NCI-H2227 (cell line): ENCODE measurements around the gene SHC2.

Experiments
- DNase-seq: peaks from one replicate; lab custom pipeline; 2025; ENCODE audit not compliant: unreplicated experiment; lab: John Stamatoyannopoulos, UW

Gene SHC2

DNA sequence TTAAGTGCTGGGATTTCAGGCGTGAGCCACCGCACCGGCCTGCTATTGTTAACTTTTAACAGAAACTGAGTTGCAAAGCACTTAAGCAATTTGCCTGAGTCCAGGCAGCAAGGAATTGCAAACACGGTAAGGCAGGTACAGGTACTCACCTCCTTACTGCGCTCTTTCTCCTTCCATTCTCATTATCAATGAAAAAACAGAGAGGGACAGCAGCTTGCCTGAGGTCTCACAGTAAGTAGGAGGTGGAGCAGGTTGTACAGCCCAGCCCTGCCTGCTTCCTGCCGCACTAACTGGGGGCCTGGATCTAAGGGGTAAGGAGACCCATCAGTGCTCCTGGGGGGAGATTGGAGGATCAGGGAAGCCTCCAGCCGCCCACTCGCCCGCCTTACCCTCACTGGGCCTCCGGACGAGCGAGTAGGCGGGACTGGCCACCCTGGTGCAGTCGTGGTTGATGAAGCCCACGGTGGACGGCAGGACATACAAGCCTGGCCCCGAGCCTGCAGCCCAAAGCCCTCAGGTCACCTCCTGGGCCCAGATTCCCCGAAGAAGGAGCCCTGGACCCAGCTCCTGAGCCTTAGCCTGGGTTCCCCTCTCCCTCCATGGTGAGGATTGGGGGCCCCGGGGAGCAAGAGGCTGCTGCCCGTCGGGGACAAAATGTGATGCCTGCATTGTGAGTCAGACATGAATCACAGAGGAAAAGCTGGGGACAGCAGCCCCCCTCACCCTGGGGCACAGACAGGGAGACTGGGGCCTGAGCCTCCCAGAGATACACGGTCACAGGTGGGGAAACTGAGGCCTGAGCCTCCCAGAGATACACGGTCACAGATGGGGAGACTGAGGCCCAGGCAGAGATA, 11.4 kb upstream of the SHC2 start:
- no peak for DNase-seq

DNA sequence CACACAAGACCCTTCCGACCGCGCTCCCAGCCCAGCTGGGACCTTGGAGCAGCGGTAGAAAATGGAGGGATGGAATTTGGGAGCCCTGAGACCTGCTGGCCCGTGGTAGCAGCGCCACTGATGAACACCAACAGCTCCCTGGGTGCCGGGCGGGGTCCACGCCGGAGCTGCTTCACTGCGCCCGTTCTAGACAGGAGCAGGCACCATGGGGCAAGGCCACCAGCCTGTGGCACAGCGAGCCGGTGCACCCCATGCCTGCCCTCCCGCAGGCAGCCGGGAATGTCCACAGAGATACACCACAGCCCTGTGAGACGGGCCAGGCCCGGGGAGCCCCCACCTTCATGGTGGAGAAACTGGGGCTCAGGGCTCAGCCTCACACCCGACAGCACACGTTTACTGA, 9.9 kb upstream of the SHC2 start:
- no peak for DNase-seq

DNA sequence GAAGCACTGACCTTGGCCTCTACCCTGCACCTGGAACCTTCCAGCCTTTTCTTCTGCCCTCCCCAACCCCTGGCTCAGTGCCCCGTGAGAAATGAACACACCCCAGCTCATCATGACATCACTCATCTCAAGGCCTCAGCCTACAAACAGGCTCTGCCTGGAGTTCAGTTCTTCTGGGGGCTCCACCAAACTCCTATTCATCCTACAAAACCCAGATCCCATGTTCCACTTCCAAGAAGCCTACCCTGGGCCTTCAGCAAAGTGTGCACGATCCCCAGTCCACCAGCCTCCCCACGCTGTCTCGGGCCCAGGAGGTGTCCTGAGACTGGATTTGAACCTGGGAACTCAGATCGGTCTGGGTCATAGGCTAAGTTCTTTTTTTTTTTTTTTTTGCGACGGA, 9.0 kb upstream of the SHC2 start:
- no peak for DNase-seq

DNA sequence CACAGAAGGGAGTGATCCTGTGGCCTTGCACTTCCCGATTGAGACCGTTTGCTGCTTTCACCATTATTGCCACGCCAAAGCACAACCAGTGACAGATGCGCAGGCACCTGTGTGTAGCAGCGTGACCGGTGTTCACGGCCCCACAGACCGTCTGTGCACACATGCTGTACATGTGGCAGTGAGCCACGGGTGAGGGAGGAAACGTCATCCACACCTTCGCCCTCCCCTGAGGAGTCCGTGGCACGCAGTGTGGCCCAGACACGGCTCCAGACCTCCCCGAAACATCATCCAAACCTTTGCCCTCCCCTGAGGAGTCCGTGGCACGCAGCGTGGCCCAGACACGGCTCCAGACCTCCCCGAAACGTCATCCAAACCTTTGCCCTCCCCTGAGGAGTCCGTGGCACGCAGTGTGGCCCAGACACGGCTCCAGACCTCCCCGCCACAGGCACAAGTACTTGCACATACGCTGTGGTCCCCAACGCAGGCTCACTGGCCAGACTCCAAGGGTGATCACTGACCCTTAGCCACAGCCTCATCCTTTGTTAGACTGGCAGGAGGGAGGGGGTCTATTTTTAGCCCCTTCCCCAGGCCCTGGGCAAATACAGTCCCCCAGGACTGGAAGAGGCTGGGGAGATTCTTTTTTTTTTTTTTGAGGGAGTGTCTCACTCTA, 7.9 kb upstream of the SHC2 start:
- no peak for DNase-seq

DNA sequence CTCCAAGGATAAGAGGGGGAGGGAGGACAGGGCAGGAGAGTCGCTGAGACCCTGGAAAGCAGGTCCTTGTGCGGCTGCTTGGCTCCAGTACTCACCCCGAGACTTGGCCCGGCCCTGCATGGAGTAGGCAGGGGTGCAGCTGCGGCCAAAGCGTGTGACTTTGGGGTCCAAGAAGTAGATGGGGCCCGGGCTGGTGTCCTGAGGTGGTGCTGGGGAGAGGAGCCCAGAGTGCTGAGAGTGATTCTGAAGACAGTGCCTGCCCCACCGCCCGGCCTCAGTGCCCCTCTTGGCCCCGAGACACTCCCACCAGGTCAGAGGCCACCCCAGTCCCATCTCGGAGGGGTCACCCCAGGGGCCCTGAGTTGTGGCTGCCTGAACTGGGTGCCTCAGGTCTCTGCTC, 6.7 kb upstream of the SHC2 start:
- no peak for DNase-seq

DNA sequence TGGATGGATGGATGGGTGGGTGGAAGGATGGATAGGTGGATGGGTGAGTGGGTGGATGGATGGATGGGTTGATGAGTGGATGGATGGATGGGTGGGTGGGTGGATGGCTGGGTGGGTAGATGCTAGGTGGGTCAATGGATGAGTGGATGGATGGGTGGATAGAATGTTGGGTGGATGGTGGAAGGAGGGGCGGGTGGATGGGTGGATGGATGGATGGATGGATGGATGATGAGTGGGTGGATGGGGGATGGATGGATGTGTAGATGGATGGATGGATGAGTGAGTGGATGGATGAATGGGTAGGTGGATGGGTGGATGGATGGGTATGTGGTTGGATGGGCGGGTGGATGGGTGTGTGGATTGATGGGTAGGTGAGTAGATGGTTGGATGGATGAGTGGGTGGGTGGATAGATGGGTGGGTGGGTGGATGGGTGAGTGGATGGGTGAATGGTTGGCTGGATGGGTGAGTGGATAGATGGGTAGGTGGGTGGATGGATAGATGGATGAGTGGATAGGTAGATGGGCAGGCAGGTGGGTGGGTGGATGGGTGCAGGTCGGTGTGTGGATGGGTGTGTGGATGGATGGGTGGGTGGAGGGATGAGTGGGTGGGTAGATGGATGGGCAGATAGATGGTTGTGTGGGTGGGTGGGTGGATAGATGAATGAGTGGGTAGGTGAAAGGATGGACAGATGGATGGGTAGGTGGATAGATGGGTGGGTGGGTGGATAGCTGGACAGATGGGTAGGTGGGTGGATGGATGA, 4.4 kb upstream of the SHC2 start:
- no peak for DNase-seq

DNA sequence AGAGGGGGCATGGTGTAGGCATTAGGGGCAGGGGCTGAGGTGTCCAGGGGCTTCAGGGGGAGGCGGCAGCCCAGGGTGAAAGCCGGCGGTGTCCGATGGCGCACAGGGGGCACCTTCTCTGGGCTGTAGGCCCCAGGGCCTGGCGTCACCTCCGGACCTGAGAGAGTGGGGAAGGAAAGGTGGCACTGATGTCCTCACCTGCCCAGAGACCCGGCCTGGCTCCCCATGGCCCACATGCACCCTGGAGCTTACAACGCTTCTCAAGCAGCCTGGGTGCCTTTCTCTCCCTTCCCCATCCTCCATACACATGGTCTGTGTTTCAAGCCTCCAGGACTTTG, 3.3 kb upstream of the SHC2 start:
- DNase-seq, result no peak

DNA sequence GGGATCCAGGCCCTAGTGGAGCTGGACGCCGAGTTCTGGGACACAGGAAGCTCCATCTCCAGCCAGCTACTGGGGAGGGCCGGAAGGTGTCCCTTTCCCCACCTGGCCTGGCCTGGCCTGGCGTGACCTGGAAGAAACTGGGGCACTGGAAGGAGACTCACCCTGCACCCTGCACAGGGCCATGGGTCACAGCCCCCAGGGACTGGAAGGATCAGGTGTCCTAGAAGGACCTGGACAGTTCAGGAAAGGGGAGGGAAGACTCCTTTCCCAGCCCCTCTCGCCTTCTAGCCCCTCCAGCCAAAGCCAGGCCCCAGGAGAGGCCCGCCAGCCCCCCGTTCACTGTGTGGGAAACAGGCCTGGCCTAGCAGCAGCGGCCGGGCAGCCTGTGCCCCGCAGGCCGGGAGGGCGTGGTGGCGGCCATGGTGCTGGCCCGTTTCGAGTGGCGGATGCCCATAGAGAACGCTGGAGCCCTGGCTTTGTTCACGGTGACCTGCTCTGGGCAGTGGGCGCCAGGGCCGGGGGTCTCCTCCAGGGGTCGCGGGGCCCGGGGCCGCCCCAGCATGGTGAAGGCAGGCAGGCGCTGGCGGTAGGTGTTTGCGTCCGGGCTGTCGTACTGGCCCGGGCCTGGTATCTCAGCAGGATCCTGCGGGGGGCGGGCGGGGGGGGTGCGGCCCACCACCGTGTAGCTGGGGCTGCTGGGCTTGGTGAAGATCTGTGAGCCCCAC, 2.8 kb upstream of the SHC2 start:
- no peak for DNase-seq

DNA sequence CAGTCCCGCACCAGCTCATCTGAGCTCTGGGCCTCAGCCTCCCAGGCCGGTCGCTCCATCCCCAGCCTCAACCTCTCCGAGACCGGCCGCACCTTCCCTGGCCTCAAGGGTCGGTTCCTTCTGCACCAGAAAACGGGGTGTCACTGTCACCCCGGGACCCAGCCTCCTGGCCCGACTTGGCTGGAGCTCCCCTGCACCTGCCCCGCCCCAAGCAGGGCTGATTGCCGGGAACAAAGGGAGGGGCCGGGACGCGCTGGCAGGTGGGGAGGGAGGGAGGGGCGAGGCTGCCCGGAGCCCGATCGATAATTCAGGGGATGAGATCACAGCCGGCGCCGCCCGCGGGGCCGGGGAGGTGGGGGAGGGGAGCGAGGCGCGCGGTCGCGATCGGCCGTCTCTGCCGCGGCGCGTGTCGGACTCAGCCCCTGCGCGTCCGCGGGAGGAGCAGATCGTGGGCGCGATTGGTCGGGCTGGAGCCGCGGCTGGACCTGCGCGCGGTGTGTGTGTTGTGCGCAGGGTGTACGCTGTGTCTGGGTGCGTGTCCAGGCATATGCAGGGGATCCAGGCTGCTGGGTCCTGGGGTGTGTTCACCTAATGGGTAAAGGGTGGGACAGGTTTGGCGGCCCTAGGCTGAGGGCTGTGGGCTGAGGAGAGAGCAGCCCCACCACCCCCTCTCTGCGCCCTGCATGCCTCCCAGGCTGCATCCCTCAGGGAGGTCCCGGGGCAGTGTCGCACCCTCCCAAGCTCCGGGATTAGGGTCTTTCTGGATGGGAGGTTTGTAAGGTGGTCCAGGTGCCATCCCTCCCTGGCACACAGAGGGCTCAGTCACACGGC, 1.1 kb upstream of the SHC2 start:
- peak; percentile 88 for DNase-seq

DNA sequence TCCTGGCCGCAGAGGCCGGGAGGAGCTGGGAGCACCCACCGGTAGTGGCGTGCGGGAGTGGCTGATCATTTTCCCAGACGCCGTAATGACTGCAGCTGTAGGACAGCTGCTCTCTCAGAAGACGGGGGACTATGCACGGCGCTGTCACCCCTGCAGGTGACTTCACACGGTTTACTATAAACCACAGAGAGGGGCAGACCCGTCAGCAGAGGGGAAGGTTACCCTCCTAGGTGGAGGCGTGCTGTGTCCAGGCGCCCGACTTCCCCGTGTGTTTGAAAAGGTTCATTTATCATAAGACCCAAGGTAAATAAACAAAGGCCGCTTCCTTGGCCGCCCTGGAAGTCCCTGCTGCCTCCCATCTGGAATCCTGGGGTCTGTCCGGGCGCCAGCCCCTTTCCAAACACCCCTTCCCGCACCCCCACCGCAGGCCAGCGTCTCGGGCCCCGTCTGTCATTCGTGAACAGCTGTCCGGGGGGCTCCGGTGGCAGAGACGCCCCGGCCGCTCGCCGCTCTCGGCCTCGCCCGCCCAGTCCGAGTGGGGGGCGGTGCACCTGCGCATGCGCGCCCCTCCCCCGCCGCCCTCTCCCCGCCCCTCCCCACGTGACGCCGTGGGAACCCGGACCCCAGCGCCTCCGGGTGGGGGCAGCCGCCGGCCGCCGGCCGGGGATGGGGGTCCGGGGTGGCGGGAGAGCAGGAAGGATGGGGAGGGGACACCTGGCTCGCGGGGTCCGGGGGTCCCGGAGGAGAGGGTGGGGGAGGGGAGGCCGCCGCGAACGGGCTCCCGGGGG, 915 bp downstream of the SHC2 start:
- peak; percentile 78 for DNase-seq

DNA sequence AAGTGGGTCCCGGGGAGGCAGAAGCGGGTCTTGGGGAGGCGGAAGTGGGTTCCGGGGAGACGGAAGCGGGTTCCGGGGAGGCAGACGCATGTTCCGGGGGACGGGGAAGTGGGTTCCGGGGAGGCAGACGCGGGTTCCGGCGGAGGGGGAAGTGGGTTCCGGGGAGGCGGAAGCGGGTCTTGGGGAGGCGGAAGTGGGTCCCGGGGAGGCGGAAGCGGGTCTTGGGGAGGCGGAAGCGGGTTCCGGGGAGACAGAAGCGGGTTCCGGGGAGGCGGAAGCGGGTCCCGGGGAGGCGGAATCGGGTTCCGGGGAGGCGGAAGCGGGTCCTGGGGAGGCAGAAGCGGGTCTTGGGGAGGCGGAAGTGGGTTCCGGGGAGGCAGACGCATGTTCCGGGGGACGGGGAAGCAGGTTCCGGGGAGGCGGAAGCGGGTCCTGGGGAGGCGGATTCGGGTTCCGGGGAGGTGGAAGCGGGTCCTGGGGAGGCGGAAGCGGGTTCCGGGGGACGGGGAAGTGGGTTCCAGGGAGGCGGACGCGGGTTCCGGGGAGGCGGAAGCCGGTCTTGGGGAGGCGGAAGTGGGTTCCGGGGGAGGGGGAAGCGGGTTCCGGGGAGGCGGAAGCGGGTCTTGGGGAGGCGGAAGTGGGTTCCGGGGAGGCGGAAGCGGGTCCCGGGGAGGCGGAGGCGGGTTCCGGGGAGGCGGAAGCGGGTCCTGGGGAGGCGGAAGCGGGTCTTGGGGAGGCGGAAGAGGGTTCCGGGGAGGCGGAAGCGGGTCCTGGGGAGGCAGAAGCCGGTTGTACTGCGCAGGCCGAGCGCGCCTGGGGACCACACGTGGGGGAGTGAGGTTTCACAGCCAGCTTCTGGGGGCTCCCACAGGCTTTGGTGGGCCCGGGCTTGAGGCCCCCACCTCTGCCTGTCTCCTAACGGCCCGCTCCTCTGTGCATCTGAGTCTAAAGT, 2.5 kb downstream of the SHC2 start:
- DNase-seq, result no peak

DNA sequence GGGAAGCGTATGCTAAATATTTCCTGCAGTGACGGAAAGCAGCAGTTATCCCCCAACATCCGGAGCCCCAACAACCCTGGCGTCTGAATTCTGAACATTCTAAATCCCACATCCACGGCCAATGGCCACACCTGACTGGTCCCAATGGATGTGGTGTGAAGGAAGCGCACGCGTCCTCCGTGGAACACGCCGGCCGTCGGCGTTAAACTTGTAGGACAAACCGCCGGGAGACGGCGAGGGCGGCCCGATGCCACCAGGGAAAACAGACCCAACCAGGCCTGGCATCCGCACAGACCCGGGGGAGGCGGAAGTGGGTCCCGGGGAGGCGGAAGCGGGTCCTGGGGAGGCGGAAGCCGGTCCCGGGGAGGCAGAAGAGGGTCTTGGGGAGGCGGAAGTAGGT, 3.2 kb downstream of the SHC2 start:
- DNase-seq, result no peak

DNA sequence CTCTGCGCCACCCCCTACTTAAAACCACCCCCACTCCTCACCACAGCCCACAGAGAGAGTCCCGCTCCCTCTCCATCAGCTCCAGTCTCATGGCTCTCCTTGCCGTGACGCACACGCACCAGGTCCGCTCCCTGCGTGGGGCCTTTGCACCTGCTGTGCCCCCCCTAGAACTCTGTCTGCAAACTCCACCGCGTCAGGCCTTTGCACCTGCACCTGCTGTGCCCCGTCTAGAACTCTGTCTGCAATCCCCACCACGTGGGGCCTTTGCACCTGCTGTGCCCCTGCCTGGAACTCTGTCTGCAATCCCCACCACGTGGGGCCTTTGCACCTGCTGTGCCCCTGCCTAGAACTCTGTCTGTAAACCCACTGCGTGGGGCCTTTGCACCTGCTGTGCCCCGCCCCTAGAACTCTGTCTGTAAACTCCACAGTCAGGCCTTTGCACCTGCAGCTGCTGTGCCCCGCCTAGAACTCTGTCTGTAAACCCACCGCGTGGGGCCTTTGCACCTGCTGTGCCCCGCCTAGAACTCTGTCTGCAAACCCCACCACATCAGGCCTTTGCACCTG, 4.2 kb downstream of the SHC2 start:
- DNase-seq, result no peak

DNA sequence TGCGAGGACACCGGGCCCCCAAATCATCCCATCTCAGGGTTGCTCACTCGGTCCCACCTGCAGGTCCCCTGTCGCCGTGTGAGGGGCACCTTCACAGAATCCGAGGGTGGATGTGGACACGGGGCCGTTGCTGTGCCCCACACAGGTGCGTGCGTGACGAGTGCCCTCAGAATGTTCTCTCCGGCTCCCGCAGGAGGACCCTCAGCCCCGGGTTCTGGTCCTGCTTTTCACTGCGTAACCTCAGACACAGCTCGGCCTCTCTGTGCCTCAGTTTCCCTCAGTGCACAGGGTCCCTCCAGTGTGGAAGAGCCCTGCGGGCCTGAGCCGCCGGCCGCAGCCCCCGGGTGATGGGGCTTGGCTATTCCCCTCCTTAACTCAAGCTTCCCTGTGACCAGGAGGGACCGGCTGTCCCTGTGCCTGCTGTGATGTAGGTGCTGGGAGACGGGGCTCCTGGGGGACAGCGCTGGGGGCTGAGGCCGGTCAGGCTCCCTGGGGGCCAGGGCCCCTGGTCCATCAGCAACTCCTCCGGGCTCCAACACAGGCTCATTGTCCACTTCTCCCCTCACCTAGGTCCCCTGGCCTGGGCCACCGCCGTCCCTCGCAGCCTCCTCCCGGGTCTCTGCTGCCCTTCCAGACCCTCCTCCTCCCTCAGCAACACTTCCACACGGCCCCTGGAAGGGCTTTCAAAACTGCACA, 4.8 kb downstream of the SHC2 start:
- no peak for DNase-seq

DNA sequence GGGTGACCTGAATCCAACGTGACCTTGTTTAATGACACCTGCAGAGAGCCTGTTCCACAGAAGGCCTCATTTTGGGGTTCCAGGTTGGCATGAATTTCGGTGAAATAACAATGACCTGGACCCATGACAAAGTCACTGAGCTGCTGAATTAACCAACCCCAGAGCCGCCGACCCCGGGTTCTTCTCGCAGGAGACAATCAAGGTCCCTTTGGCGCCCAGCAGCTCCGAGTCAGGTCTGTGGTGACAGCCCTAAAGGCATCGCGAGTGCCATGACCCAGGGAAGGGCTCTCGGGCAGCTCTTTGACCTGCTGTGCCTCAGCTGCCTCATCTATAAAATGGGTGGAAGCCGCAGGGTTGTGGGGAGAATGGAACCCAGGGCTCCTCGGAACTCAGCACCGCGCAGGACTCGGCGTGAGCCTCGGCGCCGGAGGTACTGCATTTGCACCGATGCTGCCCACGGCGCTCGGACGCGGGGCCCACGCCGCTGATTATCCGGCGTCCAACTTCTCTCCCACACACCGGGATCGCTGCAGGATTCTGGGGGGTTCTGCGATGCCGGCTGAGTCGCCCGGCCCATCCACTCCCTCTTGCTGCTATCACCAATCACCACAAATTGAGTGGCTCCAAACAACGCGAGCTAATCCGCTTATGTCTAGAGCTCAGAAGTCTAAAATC, 5.7 kb downstream of the SHC2 start:
- DNase-seq, result no peak

DNA sequence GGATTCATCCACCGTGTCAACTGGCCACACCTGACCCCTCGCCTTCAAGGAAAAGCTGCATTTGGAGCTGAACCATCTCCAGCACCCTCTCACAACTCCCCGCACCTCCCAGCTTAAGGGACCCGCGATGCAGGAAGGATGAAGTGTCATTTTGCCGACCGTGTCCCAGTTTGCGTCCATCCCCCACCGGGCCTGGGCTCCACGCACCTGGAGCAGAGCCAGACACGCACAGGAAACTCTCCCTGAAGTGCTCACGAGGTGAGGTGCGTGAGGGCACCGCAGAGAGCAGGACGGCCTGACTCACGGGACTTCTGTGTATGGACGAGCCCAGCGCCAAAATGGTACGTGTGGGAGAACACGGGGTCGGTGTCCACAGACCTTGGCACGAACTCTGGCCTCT, 7.2 kb downstream of the SHC2 start:
- no peak for DNase-seq

DNA sequence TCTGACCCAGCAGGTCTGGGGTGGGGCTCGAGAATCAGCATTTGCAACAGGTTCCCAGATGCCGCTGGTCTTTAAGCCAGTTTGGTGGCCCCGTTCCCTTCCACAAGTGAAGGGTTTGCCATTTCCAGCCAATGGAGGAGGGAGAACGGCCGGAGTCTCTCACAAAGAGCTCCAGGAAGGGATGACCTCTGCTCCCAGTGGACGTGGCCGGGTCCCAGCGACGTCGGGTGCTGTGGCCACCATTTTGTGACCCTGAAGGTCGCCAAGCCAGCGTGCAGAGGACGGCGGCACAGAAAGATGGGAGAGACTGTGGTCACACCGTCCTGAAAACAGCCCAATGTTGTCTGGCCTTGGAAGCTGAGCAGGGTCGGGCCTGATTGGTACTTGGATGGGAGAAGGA, 8.0 kb downstream of the SHC2 start:
- no peak for DNase-seq
